Kidney epithelial cell (primary cell): ENCODE data around the gene PML. TPM values are rescaled to one million over a fixed set of nuclear protein-coding genes. Genes with fewer than 3 reads are reported as not detected.
"Not testable (repeated sequence)": the region's sequence is repeated elsewhere in the genome, so short reads cannot be mapped to it uniquely, and the experiment has no call there.

ENCODE experiments used
- DNase-seq: peaks from one replicate; pipeline ENCODE4 v3.0.0-alpha.2; 2010; ENCODE audit warnings: low read depth
- H3K27me3 ChIP-seq: 2 replicates; pipeline ENCODE4 v1.6.0; 2011; ENCODE audit warnings: low read length; ENCODE audit not compliant: control insufficient read depth, insufficient read depth
- H3K36me3 ChIP-seq: 2 replicates; pipeline ENCODE4 v1.5.1; 2011; ENCODE audit warnings: low read length; ENCODE audit not compliant: control insufficient read depth, insufficient read depth
- H3K4me3 ChIP-seq: 2 replicates; pipeline ENCODE4 v1.5.1; 2011; ENCODE audit warnings: low read depth, mild to moderate bottlenecking, control low read depth, low read length
- CTCF ChIP-seq: IDR thresholded peaks from 2 replicates; pipeline ENCODE4 v1.5.1; 2011; ENCODE audit warnings: mild to moderate bottlenecking, moderate library complexity, low read length, control low read depth, inconsistent platforms; ENCODE audit not compliant: insufficient read depth, poor library complexity, severe bottlenecking
- total RNA-seq: library from RNA; depleted of rRNA; stranded (reverse); fragments of >200 nt; gene quantifications from 2 replicates; pipeline ENCODE4 v1.2.3, GENCODE V29; 2015

Gene PML
- total RNA-seq, 1 donor from 2014 or later, result 94.1 TPM

GRCh38 chr15:74045184-74045583 is 50.7 kb downstream of the PML start:
- Histone ChIP-seq H3K4me3 (no peak overlapping the region), H3K27me3 (peaks cover 1% of the 10 kb centered on the region), H3K36me3 (no peaks in the 10 kb centered on the region)
- DNase-seq, result no peak
- TF ChIP-seq CTCF, result no peak

GRCh38 chr15:74045636-74046274 is 51.2 kb downstream of the PML start:
- Histone ChIP-seq H3K4me3 (no peak overlapping the region), H3K27me3 (peaks cover 2% of the 10 kb centered on the region), H3K36me3 (no peaks in the 10 kb centered on the region)
- no peak for DNase-seq
- TF ChIP-seq CTCF, result no peak

GRCh38 chr15:74046275-74046674 is 51.8 kb downstream of the PML start:
- Histone ChIP-seq H3K27me3 (peaks cover 2% of the 10 kb centered on the region), H3K36me3 (no peaks in the 10 kb centered on the region), H3K4me3 (no peak overlapping the region)
- no peak for DNase-seq
- no peak for TF ChIP-seq CTCF

- no peak for TF ChIP-seq CTCF
- no peak overlapping the region for H3K4me3 ChIP-seq
- peaks cover 2% of the 10 kb centered on the region for H3K27me3 ChIP-seq
These were observed 55.6 kb downstream of the PML start for GRCh38 chr15:74050127-74050526.

GRCh38 chr15:74050556-74051234 is 56.2 kb downstream of the PML start:
- no peak for TF ChIP-seq CTCF
- no peak overlapping the region for H3K4me3 ChIP-seq
- peaks cover 2% of the 10 kb centered on the region for H3K27me3 ChIP-seq
- no peak for DNase-seq
- no peaks in the 10 kb centered on the region for H3K36me3 ChIP-seq

More at GRCh38 chr15:74050127-74050526, 55.6 kb downstream of the PML start:
- no peak for DNase-seq
- H3K36me3 ChIP-seq, result no peaks in the 10 kb centered on the region

- not testable (repeated sequence) for DNase-seq, H3K27me3 ChIP-seq, H3K36me3 ChIP-seq, H3K4me3 ChIP-seq
These were observed 58.0 kb downstream of the PML start for GRCh38 chr15:74052271-74053260.
